Hepatic stellate cell (primary cell): ENCODE results near the gene TAF4.
"Not testable (repeated sequence)": the region's sequence is repeated elsewhere in the genome, so short reads cannot be mapped to it uniquely, and the experiment has no call there.

Experiments used
- DNase-seq: peaks from one replicate; pipeline ENCODE4 v3.0.0; 2011; ENCODE audit warnings: low spot score

Gene TAF4

DNA sequence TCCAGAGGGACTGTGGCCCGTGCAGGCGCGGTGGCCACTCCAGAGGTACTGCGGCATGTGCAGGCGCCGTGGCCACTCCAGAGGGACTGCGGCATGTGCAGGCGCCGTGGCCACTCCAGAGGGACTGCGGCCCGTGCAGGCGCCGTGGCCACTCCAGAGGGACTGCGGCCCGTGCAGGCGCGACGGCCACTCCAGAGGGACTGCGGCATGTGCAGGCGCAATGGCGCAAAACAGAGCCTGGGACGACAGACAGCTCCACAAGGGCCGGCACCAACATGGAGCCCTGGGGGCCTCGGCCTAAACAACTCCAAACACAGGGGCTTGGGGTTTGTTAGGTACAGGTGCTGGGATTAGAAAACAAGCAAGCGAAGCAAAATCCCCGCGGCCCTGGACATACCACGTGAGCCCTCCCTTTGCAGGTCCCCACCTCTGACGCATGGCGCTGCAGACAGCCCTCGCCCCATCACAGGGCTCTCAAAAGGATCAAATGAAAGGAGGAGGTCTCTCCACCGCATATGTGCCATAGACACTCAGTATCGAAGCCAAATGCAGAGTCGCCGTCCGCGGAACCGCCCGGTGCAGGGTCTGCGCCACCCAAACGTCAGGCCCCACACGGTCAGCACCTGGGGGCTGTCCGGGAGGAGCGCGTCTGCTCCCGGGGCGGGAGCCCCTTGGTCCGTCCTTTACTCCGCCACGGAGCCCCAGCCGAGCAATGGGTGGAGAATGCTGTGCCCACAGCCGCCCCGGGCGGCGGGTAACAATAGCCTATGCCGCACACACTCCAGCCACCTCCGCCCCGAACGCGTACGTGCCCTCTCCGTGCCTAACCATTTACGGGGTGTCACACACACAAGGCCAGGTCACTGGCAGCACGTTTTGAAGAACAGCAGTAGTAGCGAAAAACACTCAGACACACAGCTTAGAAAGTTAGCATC lies 85.7 kb downstream of the TAF4 start:
- DNase-seq = no peak

- no peak for DNase-seq
These were observed 86.6 kb downstream of the TAF4 start for GRCh38 chr20:61979090-61979489.

- DNase-seq = no peak
These were observed 87.2 kb downstream of the TAF4 start for GRCh38 chr20:61978491-61978890.

DNA sequence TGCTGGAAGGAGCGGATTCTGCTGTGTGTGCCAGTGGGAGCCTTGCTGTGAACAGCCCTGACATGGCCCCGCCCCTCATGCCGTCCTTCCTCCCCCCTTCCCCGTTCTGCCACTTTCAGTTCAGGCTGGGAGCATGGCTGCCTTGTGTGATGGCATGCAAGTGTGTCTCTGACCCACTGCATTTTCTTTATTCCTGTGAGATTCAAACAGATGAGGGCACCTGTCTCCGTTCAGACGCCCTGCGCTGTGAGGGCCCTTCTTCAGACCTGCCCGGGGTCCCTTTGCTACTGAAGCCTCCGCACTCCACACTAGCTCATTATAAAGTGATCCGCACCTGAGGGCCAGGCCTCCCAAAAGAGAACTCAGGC lies 88.3 kb downstream of the TAF4 start:
- DNase-seq = no peak

DNA sequence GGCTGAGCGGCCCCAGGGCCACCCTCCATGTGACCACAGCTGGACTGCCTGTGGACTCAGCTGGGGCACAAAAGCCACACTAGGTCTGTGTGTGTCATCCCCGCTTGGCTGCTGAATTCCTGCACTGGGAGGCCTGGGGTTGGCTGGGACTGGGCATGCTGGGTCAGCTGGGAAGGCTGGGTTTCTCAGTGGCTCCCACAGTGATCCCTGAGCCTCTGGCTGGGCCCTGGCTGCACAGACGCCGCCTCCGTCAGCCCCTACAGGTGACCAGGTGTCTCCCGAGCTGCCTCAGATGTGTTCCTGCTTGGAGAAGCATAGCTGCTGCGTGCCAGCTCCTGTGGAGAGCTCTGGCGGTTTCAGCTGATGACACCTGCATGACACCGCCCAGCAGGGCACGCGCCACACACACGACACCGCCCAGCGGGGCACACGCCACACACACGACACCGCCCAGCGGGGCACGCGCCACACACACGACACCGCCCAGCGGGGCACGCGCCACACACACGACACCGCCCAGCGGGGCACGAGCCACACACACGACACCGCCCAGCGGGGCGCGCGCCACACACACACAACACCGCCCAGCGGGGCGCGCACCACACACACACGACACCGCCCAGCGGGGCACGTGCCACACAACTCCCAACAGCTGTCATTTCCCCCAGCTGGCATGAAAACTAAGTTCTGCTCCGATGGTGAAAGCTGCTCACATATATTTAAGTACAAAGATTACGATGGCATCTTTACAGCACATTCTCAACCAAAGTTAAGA lies 88.8 kb downstream of the TAF4 start:
- no peak for DNase-seq

- no peak for DNase-seq
These were observed 89.4 kb downstream of the TAF4 start for GRCh38 chr20:61976263-61976643.

DNA sequence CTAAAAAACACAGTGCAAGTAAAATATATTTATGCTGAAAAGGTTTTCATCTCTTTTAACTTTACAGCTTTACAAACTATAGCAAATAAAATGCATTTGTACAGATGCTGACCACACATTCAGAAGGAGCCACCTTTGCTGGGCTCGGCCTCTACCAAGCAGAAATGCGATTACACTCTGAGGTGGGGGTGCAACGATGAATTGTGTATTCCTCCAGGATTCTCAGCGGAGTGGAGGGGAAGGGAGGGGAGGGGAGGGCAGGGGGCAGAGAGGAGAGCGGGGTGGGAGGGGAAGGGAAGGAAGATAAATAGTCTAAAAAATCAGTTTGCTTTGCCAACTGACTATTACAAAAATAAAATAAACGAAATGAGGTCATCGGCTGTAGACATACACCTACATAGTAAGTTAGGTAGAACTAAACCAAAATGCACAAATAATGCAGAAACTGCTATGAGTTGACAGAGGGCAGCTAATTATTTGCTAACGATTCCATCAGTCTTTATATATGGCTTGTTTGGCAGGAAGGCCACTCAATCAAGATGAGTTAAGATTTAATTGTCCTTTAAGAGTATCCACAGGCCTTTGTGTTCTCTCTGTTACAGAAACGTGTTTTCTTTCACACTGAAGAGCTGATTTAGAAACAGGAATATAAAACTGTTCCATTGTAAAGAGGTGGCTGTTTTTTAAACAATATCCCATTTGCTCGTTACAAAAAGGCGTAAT lies 90.1 kb downstream of the TAF4 start:
- no peak for DNase-seq

GRCh38 chr20:61974357-61974665 lies 91.4 kb downstream of the TAF4 start:
- no peak for DNase-seq

DNA sequence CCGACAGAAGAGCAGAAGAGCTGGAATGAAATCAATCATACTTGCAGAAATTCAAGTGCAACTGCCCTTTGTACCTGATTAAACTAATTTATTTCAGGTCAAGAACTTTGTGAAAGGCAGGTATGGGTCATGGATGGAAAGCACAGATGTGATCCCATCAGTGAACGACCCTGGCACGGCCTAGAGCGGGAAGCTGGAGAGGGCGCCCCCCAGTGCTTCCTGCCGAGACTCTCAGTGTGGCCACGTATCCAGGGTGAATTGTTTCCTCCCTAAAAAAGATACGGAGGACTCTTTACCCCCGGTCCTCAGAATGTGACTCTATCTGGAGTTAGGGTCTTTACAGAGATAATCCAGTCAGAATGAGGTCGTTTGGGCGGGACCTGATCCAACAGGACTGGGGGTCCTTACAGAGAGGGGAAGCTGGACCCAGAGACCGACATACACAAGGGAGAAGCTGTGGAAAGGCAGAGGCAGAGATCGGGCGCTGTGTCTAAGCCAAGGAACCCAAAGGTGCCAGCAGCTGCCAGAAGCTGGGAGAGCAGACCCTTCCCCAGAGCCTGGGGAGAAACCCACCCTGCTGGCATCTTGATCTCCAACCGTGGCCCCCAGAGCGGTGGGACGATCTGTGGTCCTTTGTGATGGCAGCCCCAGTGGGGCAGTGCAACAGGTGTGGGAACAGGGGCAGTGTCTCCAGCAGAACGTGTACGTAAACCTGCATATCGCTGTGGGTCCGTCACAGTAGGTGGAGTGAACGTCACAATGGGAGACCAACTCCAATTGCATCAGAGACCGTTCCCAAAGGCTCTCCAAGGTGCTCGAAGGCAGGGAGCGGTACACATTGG lies 91.9 kb downstream of the TAF4 start:
- no peak for DNase-seq

- DNase-seq = no peak
These were observed 92.8 kb downstream of the TAF4 start for GRCh38 chr20:61972636-61973508.

GRCh38 chr20:61971595-61971994 lies 94.1 kb downstream of the TAF4 start:
- not testable (repeated sequence) for DNase-seq

- no peak for DNase-seq
These were observed 95.3 kb downstream of the TAF4 start for GRCh38 chr20:61970357-61970756.

- no peak for DNase-seq
These were observed 95.9 kb downstream of the TAF4 start for GRCh38 chr20:61969806-61970205.

GRCh38 chr20:61968932-61969331 lies 96.7 kb downstream of the TAF4 start:
- DNase-seq = no peak

GRCh38 chr20:61968036-61968810 lies 97.5 kb downstream of the TAF4 start:
- DNase-seq = no peak

GRCh38 chr20:61967300-61967699 lies 98.4 kb downstream of the TAF4 start:
- no peak for DNase-seq

GRCh38 chr20:61966492-61967244 lies 99.0 kb downstream of the TAF4 start:
- no peak for DNase-seq

DNA sequence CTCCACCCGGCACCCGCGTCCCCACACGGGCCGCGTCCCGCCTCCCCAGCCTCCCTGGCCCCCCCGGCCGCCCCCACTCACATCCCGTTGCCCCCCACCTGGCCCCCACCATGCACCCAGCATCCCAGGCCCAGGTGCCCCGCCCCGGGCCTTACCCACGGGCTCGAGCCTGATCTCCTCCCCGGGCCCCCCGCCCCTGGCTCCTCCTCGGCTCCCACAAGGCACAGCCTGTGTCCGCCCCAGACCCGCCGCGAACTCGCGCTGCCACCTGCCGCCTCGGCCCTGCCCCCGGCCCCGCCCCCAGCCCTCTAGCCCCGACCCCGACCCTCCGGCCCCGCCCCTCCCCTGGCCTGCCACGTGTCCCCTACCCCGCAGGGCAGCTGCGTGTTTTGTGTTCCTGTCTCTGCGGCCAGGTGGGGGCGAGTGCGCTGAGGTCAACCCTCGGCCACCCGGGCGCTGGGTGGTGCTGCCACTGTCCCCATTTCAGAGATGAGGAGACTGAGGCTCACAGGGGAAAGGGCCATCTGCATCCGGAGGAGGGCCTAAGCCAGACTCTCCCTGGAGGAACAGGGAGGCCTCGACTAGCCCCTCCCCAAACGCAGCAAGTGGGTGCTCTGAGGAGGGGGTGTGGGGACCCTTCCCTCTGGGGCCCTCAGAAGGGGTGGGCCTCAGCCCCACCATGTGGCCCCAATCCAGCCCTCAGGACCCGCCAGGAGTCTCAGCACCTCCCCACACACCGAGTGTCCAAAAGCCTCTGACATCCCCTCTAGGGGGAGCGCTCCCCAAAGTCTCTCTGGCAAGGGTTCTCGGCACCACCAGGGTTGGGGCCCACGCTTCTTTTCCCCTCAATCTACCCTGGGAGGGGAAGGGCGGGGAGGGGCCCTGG lies 99.8 kb downstream of the TAF4 start:
- DNase-seq = no peak
